Mesendoderm (in vitro differentiated cells): ENCODE data around the gene ETV2.

Source experiments
- DNase-seq: peaks from one replicate; pipeline ENCODE4 v3.0.0; 2013
- H2AK5ac ChIP-seq: 2 replicates; pipeline ENCODE4 v1.6.1; 2013; ENCODE audit warnings: low read length, inconsistent platforms
- H2BK120ac ChIP-seq: 2 replicates; pipeline ENCODE4 v1.6.1; 2013; ENCODE audit warnings: low read depth, mild to moderate bottlenecking, low read length, moderate library complexity, mixed read lengths
- H2BK15ac ChIP-seq: replicated peaks from 2 replicates; pipeline ENCODE4 v1.6.1; 2013; ENCODE audit warnings: low read depth, mild to moderate bottlenecking, moderate library complexity
- H2BK5ac ChIP-seq: 2 replicates; pipeline ENCODE4 v1.6.1; 2013; ENCODE audit warnings: low read length, inconsistent platforms
- H3K18ac ChIP-seq: 2 replicates; pipeline ENCODE4 v1.6.1; 2013; ENCODE audit warnings: mild to moderate bottlenecking, low read length, mixed read lengths
- H3K23ac ChIP-seq: one replicate; pipeline ENCODE4 v1.6.1; 2013; ENCODE audit warnings: low read length
- H3K27ac ChIP-seq: 2 replicates; pipeline ENCODE4 v1.5.1; 2013; ENCODE audit warnings: low read depth, mild to moderate bottlenecking, inconsistent platforms, low read length, moderate library complexity
- H3K27me3 ChIP-seq: 2 replicates; pipeline ENCODE4 v1.6.1; 2013; ENCODE audit warnings: low read length, control low read depth, mild to moderate bottlenecking, inconsistent platforms; ENCODE audit not compliant: insufficient read depth, poor library complexity
- H3K36me3 ChIP-seq: 2 replicates; pipeline ENCODE4 v1.6.1; 2013; ENCODE audit warnings: low read length, inconsistent platforms; ENCODE audit not compliant: control insufficient read depth, insufficient read depth
- H3K4ac ChIP-seq: one replicate; pipeline ENCODE4 v1.6.1; 2013; ENCODE audit warnings: low read depth, mild to moderate bottlenecking, low read length, moderate library complexity
- H3K4me1 ChIP-seq: 2 replicates; pipeline ENCODE4 v1.6.1; 2013; ENCODE audit warnings: low read depth, low read length, inconsistent platforms; ENCODE audit not compliant: control insufficient read depth
- H3K4me2 ChIP-seq: 2 replicates; pipeline ENCODE4 v1.6.1; 2013; ENCODE audit warnings: low read length
- H3K4me3 ChIP-seq: 2 replicates; pipeline ENCODE4 v1.5.1; 2013; ENCODE audit warnings: mild to moderate bottlenecking, low read length
- H3K56ac ChIP-seq: one replicate; pipeline ENCODE4 v1.6.1; 2013; ENCODE audit warnings: low read length
- H3K79me1 ChIP-seq: 2 replicates; pipeline ENCODE4 v1.6.1; 2013; ENCODE audit warnings: low read length, inconsistent platforms
- H3K79me2 ChIP-seq: 2 replicates; pipeline ENCODE4 v1.6.1; 2013; ENCODE audit warnings: mild to moderate bottlenecking, low read length; ENCODE audit not compliant: control insufficient read depth, insufficient read depth
- H3K9ac ChIP-seq: 2 replicates; pipeline ENCODE4 v1.6.1; 2013; ENCODE audit warnings: low read length, inconsistent platforms
- H4K5ac ChIP-seq: one replicate; pipeline ENCODE4 v1.6.1; 2013; ENCODE audit warnings: low read length
- H4K8ac ChIP-seq: one replicate; pipeline ENCODE4 v1.6.1; 2013; ENCODE audit warnings: low read depth, mild to moderate bottlenecking, control low read depth, low read length, moderate library complexity
- WGBS: extraction: QIAGEN DNeasy Blood & Tissue Kit; methylation state at CpG from one replicate; pipeline ENCODE4 v1.1.7; 2013; ENCODE audit warnings: low lambda C conversion rate, missing lambda C conversion rate; ENCODE audit not compliant: insufficient coverage; ENCODE audit errors: extremely low coverage; 5-methylcytosine and 5-hydroxymethylcytosine counted together

The ETV2 gene

GRCh38 chr19:35644206-35644986 lies 2.9 kb downstream of the ETV2 start:
- H3K4ac ChIP-seq, result peak overlapping the region; percentile 43
- peak overlapping the region; percentile 11 for H2BK5ac ChIP-seq
- H3K4me1 ChIP-seq, result peaks cover 13% of the 10 kb centered on the region
- peak overlapping the region; percentile 42 for H3K18ac ChIP-seq
- H3K27me3 ChIP-seq, result no peaks in the 10 kb centered on the region
- peak overlapping the region; percentile 94 for H3K56ac ChIP-seq
- H3K79me1 ChIP-seq, result peaks cover 8% of the 10 kb centered on the region
- H2BK120ac ChIP-seq, result no peak overlapping the region
- H2BK15ac ChIP-seq, result no peak overlapping the region
- H2AK5ac ChIP-seq, result no peak overlapping the region
- no peak overlapping the region for H4K5ac ChIP-seq
- peak overlapping the region; percentile 91 for H3K4me2 ChIP-seq
- H3K36me3 ChIP-seq, result no peaks in the 10 kb centered on the region
- DNase-seq, result peak; percentile 98
- H3K23ac ChIP-seq, result peak overlapping the region; percentile 66
- no peak overlapping the region for H4K8ac ChIP-seq
- H3K4me3 ChIP-seq, result peak overlapping the region; percentile 43
- H3K9ac ChIP-seq, result peak overlapping the region; percentile 73
- H3K79me2 ChIP-seq, result peaks cover 9% of the 10 kb centered on the region
- no CpG with 5 or more reads among the region's 60 CpGs for WGBS
- peak overlapping the region; percentile 78 for H3K27ac ChIP-seq

- Histone ChIP-seq H4K5ac (no peak overlapping the region), H2BK5ac (no peak overlapping the region), H3K56ac (peak overlapping the region; percentile 94), H3K18ac (peak overlapping the region; percentile 1), H3K4me1 (peaks cover 13% of the 10 kb centered on the region), H2BK15ac (no peak overlapping the region), H3K4me2 (peak overlapping the region; percentile 91), H3K4ac (peak overlapping the region; percentile 18), H2BK120ac (no peak overlapping the region), H2AK5ac (no peak overlapping the region), H3K23ac (peak overlapping the region; percentile 66), H3K9ac (peak overlapping the region; percentile 73), H3K4me3 (peak overlapping the region; percentile 43), H3K79me1 (peaks cover 8% of the 10 kb centered on the region), H3K27ac (peak overlapping the region; percentile 78), H3K79me2 (peaks cover 9% of the 10 kb centered on the region), H4K8ac (no peak overlapping the region), H3K27me3 (no peaks in the 10 kb centered on the region), H3K36me3 (no peaks in the 10 kb centered on the region)
- DNase-seq, result peak; percentile 90
- no CpG with 5 or more reads among the region's 20 CpGs for WGBS
Observed at GRCh38 chr19:35644987-35645679, 3.6 kb downstream of the ETV2 start.

- no peak overlapping the region for H2BK15ac ChIP-seq
- H3K18ac ChIP-seq, result no peak overlapping the region
- no peak overlapping the region for H3K4me3 ChIP-seq
- no peak overlapping the region for H3K4me2 ChIP-seq
- H3K79me1 ChIP-seq, result peaks cover 8% of the 10 kb centered on the region
- H3K23ac ChIP-seq, result no peak overlapping the region
- no peak overlapping the region for H3K27ac ChIP-seq
- H3K4ac ChIP-seq, result peak overlapping the region; percentile 18
- no peak overlapping the region for H2BK120ac ChIP-seq
- no peak overlapping the region for H3K9ac ChIP-seq
- H3K56ac ChIP-seq, result peak overlapping the region; percentile 70
- no peaks in the 10 kb centered on the region for H3K27me3 ChIP-seq
- H4K5ac ChIP-seq, result no peak overlapping the region
- peaks cover 9% of the 10 kb centered on the region for H3K79me2 ChIP-seq
- no peak overlapping the region for H2BK5ac ChIP-seq
- no peak overlapping the region for H4K8ac ChIP-seq
- H3K4me1 ChIP-seq, result peaks cover 13% of the 10 kb centered on the region
- DNase-seq, result peak; percentile 33
- WGBS, result no CpG with 5 or more reads among the region's 7 CpGs
- no peak overlapping the region for H2AK5ac ChIP-seq
- no peaks in the 10 kb centered on the region for H3K36me3 ChIP-seq
Observed at GRCh38 chr19:35645680-35646511, 4.4 kb downstream of the ETV2 start.

- Histone ChIP-seq H3K23ac (no peak within 1 kb of the TSS), H2AK5ac (no peak within 1 kb of the TSS), H2BK5ac (no peak within 1 kb of the TSS), H4K8ac (no peak within 1 kb of the TSS), H2BK120ac (no peak within 1 kb of the TSS), H3K56ac (peak within 1 kb of the TSS; percentile 95), H3K79me1 (peaks cover 11% of the 10 kb centered on the region), H3K18ac (peak within 1 kb of the TSS; percentile 81), H3K4me2 (peak within 1 kb of the TSS; percentile 95), H3K79me2 (peaks cover 9% of the 10 kb centered on the region), H3K36me3 (no peaks in the 10 kb centered on the region), H3K27me3 (no peaks in the 10 kb centered on the region), H3K9ac (peak within 1 kb of the TSS; percentile 86), H3K27ac (no peak within 1 kb of the TSS), H3K4ac (peak within 1 kb of the TSS; percentile 46), H3K4me1 (peaks cover 4% of the 10 kb centered on the region), H3K4me3 (peak within 1 kb of the TSS; percentile 87), H4K5ac (no peak within 1 kb of the TSS), H2BK15ac (no peak within 1 kb of the TSS)
- no CpG with 5 or more reads among the region's 46 CpGs for WGBS
- peak; percentile 99 for DNase-seq
Observed at GRCh38 chr19:35648017-35648961, 6.7 kb downstream of the ETV2 start, which contains the start of gene COX6B1. Gene COX6B1, plus strand, starts transcription at chr19:35648323. Its CDS starts 2,921 bp downstream, at chr19:35651244.

- H3K4me3 ChIP-seq, result no peak overlapping the region
- no peak overlapping the region for H3K4ac ChIP-seq
- H3K79me2 ChIP-seq, result peaks cover 9% of the 10 kb centered on the region
- H3K4me1 ChIP-seq, result no peaks in the 10 kb centered on the region
- H2BK5ac ChIP-seq, result no peak overlapping the region
- no peak overlapping the region for H4K5ac ChIP-seq
- peaks cover 11% of the 10 kb centered on the region for H3K79me1 ChIP-seq
- no peak overlapping the region for H3K18ac ChIP-seq
- H2AK5ac ChIP-seq, result no peak overlapping the region
- no peak overlapping the region for H3K9ac ChIP-seq
- no peaks in the 10 kb centered on the region for H3K27me3 ChIP-seq
- no peak overlapping the region for H3K23ac ChIP-seq
- WGBS, result no CpG with 5 or more reads among the region's 9 CpGs
- no peak overlapping the region for H2BK120ac ChIP-seq
- H2BK15ac ChIP-seq, result no peak overlapping the region
- H3K27ac ChIP-seq, result no peak overlapping the region
- H4K8ac ChIP-seq, result no peak overlapping the region
- H3K56ac ChIP-seq, result no peak overlapping the region
- no peak for DNase-seq
- H3K4me2 ChIP-seq, result no peak overlapping the region
- peaks cover 2% of the 10 kb centered on the region for H3K36me3 ChIP-seq
Observed at GRCh38 chr19:35650581-35650980, 9.0 kb downstream of the ETV2 start.
